SJCRH30 (cell line): ENCODE data around the gene MECR. TPM values are rescaled to one million over a fixed set of nuclear protein-coding genes. Genes with fewer than 3 reads are reported as not detected.
A peak's percentile ranks its signal among the peaks of the same experiment; 100 is the strongest.

ENCODE experiments used
- DNase-seq, 2 experiments: peaks; one replicate each; pipeline ENCODE4 v3.0.0-alpha.2; 2015 to 2020
- H3K27ac ChIP-seq: fragments of 250-450 bp; sonication (Bioruptor Pico); 2 replicates; pipeline ENCODE4 v1.5.1; 2020; ENCODE audit warnings: mild to moderate bottlenecking, moderate library complexity
- H3K27me3 ChIP-seq: fragments of 250-450 bp; sonication (Bioruptor Pico); 2 replicates; pipeline ENCODE4 v1.5.1; 2020; ENCODE audit warnings: mild to moderate bottlenecking, moderate library complexity
- H3K36me3 ChIP-seq: fragments of 250-450 bp; sonication (Bioruptor Pico); 2 replicates; pipeline ENCODE4 v1.5.1; 2020; ENCODE audit warnings: mild to moderate bottlenecking, moderate library complexity
- H3K4me1 ChIP-seq: fragments of 250-450 bp; sonication (Bioruptor Pico); 2 replicates; pipeline ENCODE4 v1.5.1; 2020; ENCODE audit warnings: mild to moderate bottlenecking, moderate library complexity
- H3K4me3 ChIP-seq: fragments of 250-450 bp; sonication (Bioruptor Pico); 2 replicates; pipeline ENCODE4 v1.5.1; 2020; ENCODE audit warnings: mild to moderate bottlenecking, moderate library complexity
- H3K9me3 ChIP-seq: fragments of 250-450 bp; sonication (Bioruptor Pico); replicated peaks from 2 replicates; pipeline ENCODE4 v1.5.1; 2020; ENCODE audit warnings: mild to moderate bottlenecking, moderate library complexity
- total RNA-seq: library from RNA; depleted of rRNA; stranded (reverse); fragments of >200 nt; shearing (Covaris generic); gene quantifications from 2 replicates; pipeline ENCODE4 v1.2.3, GENCODE V29; 2014

Gene MECR
- total RNA-seq, 1 experiment from 2014 or later = 25.4 TPM

DNA sequence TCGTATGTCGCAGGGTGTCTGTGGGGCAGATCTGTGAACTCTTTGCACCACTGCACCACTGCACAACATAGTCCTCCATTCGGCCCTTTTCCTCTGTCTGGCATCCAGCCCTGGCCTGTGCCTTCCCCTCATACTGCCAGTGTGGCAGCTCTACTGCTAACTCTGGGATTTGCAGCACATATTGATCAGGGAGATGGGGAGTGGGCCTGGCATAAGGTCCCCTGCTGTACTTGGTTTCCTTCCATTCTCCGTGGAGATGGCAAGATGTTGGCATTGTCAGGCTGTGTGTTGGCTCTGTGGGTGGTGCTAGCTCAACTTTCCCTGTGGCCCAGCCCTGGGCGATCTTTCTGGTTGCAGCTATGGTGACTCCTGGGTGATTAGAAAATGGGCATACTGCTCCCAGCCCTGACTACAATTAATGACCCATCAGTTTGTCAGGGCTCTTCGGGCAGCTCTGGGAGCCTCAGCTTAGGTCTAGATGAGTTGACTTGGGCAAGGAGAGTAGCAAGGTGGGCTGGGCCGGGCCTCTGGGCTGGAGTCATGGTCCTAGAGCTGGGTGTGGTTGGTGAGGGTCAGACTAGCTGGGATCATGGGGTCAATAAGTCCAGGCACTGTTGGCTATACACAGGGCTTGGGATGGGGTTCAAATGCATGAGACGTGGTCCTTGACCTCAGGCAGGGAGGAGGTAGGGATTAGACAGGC is 17.0 kb upstream of the MECR start:
- no peak for DNase-seq
- H3K4me1 ChIP-seq = peaks cover 44% of the 10 kb centered on the region
- H3K36me3 ChIP-seq = no peaks in the 10 kb centered on the region
- H3K27ac ChIP-seq = no peak overlapping the region
- no peaks in the 10 kb centered on the region for H3K27me3 ChIP-seq
- no peak overlapping the region for H3K4me3 ChIP-seq
- no peaks in the 10 kb centered on the region for H3K9me3 ChIP-seq

DNA sequence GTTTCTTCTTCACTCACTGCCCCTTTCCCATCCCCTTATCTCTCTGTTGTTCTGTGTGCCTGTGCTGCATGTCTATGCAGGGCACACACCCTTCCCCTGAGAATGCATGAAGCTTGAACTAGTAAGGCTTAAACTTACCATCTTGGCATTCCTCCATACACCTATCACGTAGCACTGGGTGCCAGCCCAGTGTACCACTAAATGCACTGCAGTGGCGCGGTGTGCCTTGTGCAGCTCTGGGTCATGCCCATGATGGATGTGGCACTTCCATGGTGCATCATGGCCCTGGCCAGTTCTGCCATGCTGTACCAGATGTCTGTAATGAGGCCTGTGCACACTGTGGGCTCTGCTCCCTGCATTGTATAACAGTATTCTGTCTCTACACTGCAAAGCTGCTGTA is 16.3 kb upstream of the MECR start:
- Histone ChIP-seq H3K27me3 (no peaks in the 10 kb centered on the region), H3K4me3 (no peak overlapping the region), H3K27ac (no peak overlapping the region), H3K9me3 (no peaks in the 10 kb centered on the region), H3K4me1 (peaks cover 44% of the 10 kb centered on the region), H3K36me3 (no peaks in the 10 kb centered on the region)
- DNase-seq = no peak

DNA sequence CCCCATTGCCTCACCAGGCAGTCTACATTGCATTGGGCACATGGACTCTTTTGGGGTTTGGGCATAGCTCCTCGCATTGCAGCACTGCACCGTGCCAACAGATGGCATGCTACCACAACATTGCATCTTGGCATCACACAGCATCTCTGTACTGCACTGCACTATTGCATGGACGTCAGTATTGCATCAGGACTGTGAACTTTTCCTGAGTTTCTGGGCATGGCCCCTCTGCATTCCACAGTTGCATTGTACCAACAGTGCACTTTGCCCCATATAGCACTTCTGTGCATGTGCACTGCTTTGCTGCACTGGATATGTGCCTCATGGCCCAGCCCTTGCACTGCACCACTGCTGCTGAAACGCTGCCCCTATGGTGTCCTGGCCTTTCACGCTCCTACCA is 15.1 kb upstream of the MECR start:
- Histone ChIP-seq H3K36me3 (no peaks in the 10 kb centered on the region), H3K27me3 (no peaks in the 10 kb centered on the region), H3K4me1 (peaks cover 47% of the 10 kb centered on the region), H3K9me3 (no peaks in the 10 kb centered on the region), H3K4me3 (no peak overlapping the region), H3K27ac (no peak overlapping the region)
- DNase-seq = no peak

DNA sequence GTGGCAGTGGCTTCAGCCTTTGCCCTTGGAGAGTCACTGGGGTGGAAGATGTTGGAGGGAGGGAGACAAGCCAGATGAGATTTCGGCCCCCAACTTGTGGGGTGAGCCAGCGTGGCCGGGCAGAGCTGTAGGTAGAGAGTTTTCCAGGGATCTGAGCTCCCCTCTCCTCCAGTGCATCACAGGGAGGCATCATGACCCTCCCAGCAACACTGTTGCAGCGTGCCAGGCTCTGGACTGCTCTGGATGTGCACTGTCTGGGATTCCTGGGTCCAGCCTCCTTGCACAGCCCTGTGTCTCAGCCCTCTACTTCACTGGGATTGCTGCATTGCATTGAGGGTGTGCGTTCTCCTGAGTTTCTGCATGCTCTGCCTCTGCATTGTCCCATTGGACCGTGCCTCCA is 14.5 kb upstream of the MECR start:
- H3K4me3 ChIP-seq = no peak overlapping the region
- no peaks in the 10 kb centered on the region for H3K27me3 ChIP-seq
- H3K36me3 ChIP-seq = no peaks in the 10 kb centered on the region
- H3K27ac ChIP-seq = no peak overlapping the region
- H3K9me3 ChIP-seq = no peaks in the 10 kb centered on the region
- no peak for DNase-seq
- H3K4me1 ChIP-seq = peaks cover 46% of the 10 kb centered on the region

DNA sequence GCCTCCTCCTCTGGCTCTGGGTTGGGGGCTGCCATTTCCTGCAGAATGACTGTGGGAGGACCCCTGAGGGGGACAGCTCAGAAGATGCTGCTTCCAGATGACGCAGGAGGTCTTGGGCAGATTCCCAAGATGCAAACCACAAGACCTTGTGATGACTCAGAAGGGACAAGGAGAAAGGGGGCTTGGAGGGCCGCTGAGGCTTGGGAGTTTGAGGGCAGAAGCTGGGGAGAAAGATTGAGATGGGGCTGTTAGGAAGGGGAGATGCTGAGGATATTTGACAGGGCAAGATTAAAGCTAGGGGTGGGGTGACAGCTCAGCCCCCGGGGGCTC is 13.1 kb upstream of the MECR start:
- H3K9me3 ChIP-seq = no peaks in the 10 kb centered on the region
- no peak overlapping the region for H3K4me3 ChIP-seq
- no peaks in the 10 kb centered on the region for H3K36me3 ChIP-seq
- peaks cover 43% of the 10 kb centered on the region for H3K4me1 ChIP-seq
- no peak overlapping the region for H3K27ac ChIP-seq
- no peaks in the 10 kb centered on the region for H3K27me3 ChIP-seq
- peak in 1 of 2 experiments; percentile 49 for DNase-seq

- Histone ChIP-seq H3K4me1 (peaks cover 42% of the 10 kb centered on the region), H3K9me3 (no peaks in the 10 kb centered on the region), H3K27ac (no peak overlapping the region), H3K4me3 (no peak overlapping the region), H3K36me3 (no peaks in the 10 kb centered on the region), H3K27me3 (no peaks in the 10 kb centered on the region)
- peak in 1 of 2 experiments; percentile 45 for DNase-seq
Measured at GRCh38 chr1:29243023-29243870, 12.5 kb upstream of the MECR start.

- H3K4me1 ChIP-seq = peaks cover 41% of the 10 kb centered on the region
Measured at GRCh38 chr1:29240986-29241385, 10.3 kb upstream of the MECR start.

GRCh38 chr1:29240400-29240837 is 9.7 kb upstream of the MECR start:
- DNase-seq = peak; percentile 72 to 81
- Histone ChIP-seq H3K4me1 (peaks cover 41% of the 10 kb centered on the region), H3K27ac (no peak overlapping the region), H3K9me3 (no peaks in the 10 kb centered on the region), H3K36me3 (no peaks in the 10 kb centered on the region), H3K4me3 (no peak overlapping the region), H3K27me3 (no peaks in the 10 kb centered on the region)

More at GRCh38 chr1:29240986-29241385, 10.3 kb upstream of the MECR start:
- no peak overlapping the region for H3K4me3 ChIP-seq
- no peaks in the 10 kb centered on the region for H3K27me3 ChIP-seq
- no peaks in the 10 kb centered on the region for H3K36me3 ChIP-seq
- H3K27ac ChIP-seq = no peak overlapping the region
- DNase-seq = no peak
- H3K9me3 ChIP-seq = no peaks in the 10 kb centered on the region

- Histone ChIP-seq H3K27ac (no peak overlapping the region), H3K27me3 (no peaks in the 10 kb centered on the region)
- peak in 1 of 2 experiments; percentile 39 for DNase-seq
Measured at GRCh38 chr1:29239142-29239541, 8.4 kb upstream of the MECR start.

DNA sequence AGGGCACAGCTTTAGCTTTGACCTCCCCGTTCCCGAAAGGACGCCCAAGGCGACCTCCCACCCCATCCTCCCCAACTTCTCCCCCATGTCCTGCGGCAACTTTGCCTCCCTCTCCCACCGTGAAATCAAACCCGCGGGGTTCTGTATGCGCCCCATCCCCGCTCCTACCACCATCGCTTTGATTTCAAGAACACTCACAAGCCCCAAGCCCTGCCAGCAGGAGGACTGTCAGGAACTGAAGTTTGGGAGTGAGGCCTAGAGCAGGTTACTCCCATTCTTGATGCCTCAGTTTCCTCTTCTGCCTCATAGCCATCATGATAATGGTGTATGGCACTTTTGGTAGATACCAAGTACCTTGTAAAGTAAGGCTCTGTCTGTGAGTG is 7.9 kb upstream of the MECR start:
- no peak for DNase-seq
- Histone ChIP-seq H3K4me1 (peaks cover 40% of the 10 kb centered on the region), H3K27me3 (no peaks in the 10 kb centered on the region), H3K36me3 (no peaks in the 10 kb centered on the region), H3K9me3 (no peaks in the 10 kb centered on the region), H3K4me3 (no peak overlapping the region), H3K27ac (no peak overlapping the region)

More at GRCh38 chr1:29239142-29239541, 8.4 kb upstream of the MECR start:
- Histone ChIP-seq H3K4me3 (no peak overlapping the region), H3K36me3 (no peaks in the 10 kb centered on the region), H3K4me1 (peaks cover 43% of the 10 kb centered on the region), H3K9me3 (no peaks in the 10 kb centered on the region)

GRCh38 chr1:29237852-29238619 is 7.3 kb upstream of the MECR start:
- Histone ChIP-seq H3K4me3 (no peak overlapping the region), H3K36me3 (no peaks in the 10 kb centered on the region), H3K9me3 (no peaks in the 10 kb centered on the region), H3K4me1 (peaks cover 34% of the 10 kb centered on the region), H3K27me3 (no peaks in the 10 kb centered on the region), H3K27ac (no peak overlapping the region)
- no peak for DNase-seq

- peak overlapping the region; percentile 62 for H3K4me3 ChIP-seq
- no peaks in the 10 kb centered on the region for H3K27me3 ChIP-seq
- H3K9me3 ChIP-seq = no peaks in the 10 kb centered on the region
- no peak overlapping the region for H3K27ac ChIP-seq
- H3K36me3 ChIP-seq = no peaks in the 10 kb centered on the region
- DNase-seq = no peak
- peaks cover 33% of the 10 kb centered on the region for H3K4me1 ChIP-seq
Measured at GRCh38 chr1:29237129-29237821, 6.5 kb upstream of the MECR start.

DNA sequence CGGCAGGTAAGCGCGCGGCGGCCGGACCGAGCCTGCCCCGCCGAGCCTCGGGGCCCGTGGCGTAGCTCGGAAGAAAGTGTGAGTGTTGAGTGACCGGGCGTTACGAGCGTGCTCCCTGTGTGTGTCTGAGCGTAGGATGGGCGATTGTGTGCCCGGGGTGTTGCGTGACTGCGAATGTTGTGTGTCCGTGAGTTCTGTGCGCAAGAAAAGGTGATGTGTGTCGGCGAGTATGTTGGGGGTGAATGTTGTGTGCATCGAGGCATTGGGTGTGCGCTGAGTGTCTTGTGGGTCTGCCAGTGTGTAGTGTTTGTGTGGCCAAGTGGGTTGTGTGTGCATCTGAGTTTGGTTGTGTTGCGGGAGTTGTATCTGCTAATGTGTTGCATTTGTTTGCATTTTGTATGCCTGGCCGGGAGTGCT is 6.0 kb upstream of the MECR start:
- Histone ChIP-seq H3K4me3 (peak overlapping the region; percentile 62), H3K27me3 (no peaks in the 10 kb centered on the region), H3K9me3 (no peaks in the 10 kb centered on the region), H3K4me1 (peaks cover 33% of the 10 kb centered on the region), H3K36me3 (no peaks in the 10 kb centered on the region), H3K27ac (no peak overlapping the region)
- DNase-seq = no peak

GRCh38 chr1:29235955-29236711 is 5.4 kb upstream of the MECR start, which contains the start of gene PTPRU:
TSS of gene PTPRU (plus strand) at chr1:29236522. CDS start at chr1:29236645, 123 bp downstream.
- Histone ChIP-seq H3K27ac (no peak within 1 kb of the TSS), H3K4me3 (peak within 1 kb of the TSS; percentile 62), H3K27me3 (no peaks in the 10 kb centered on the region), H3K9me3 (no peaks in the 10 kb centered on the region), H3K4me1 (peaks cover 32% of the 10 kb centered on the region), H3K36me3 (no peaks in the 10 kb centered on the region)
- peak; percentile 71 to 85 for DNase-seq
